Ectodermal cell (in vitro differentiated cells): Measurements from ENCODE around the gene DMD.

Source experiments
- H3K27ac ChIP-seq: 2 replicates; pipeline ENCODE4 v1.7.0; 2013; ENCODE audit warnings: mild to moderate bottlenecking, low read depth, low read length; ENCODE audit not compliant: insufficient read depth, poor library complexity, severe bottlenecking
- H3K27me3 ChIP-seq: 2 replicates; pipeline ENCODE4 v1.7.0; 2013; ENCODE audit warnings: mild to moderate bottlenecking, low read length; ENCODE audit not compliant: insufficient read depth, control insufficient read depth, poor library complexity, severe bottlenecking
- H3K36me3 ChIP-seq: one replicate; pipeline ENCODE4 v1.7.0; 2013; ENCODE audit warnings: low read length; ENCODE audit not compliant: control insufficient read depth, insufficient read depth
- H3K4me1 ChIP-seq: one replicate; pipeline ENCODE4 v1.7.0; 2013; ENCODE audit warnings: low read length; ENCODE audit not compliant: control insufficient read depth, insufficient read depth
- H3K4me3 ChIP-seq: 2 replicates; pipeline ENCODE4 v1.7.0; 2013; ENCODE audit warnings: low read depth, low read length, control low read depth; ENCODE audit not compliant: insufficient read depth
- H3K9me3 ChIP-seq: 2 replicates; pipeline ENCODE4 v1.7.0; 2013; ENCODE audit warnings: mild to moderate bottlenecking, low read length, moderate library complexity; ENCODE audit not compliant: control insufficient read depth
- WGBS, 2 experiments: methylation state at CpG; one replicate each; pipeline ENCODE4 v1.1.7; 2013; ENCODE audit warnings: missing lambda C conversion rate in 2 of 2; 5-methylcytosine and 5-hydroxymethylcytosine counted together

DMD gene

DNA sequence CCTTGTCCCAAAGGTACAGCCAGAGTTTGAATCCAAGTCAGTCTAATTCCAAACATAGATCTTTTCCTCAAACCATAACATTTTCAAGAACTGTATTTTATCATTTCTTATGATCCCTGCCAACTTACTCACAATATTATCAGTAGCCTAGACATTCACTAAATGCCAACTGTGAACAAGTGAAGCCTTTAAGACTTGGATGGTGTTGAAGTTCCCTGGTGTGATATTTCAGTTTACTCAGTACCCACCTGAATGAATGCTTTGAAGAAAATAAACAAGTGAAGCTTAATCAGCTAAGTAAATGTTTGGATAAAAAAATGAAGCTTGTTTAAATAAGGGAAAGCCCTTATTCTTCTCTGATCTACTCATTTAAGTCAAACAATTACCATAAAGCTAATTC is 1028.3 kb downstream of the DMD start:
- H3K27me3 ChIP-seq, result no peaks in the 10 kb centered on the region
- H3K36me3 ChIP-seq, result no peaks in the 10 kb centered on the region
- no peak overlapping the region for H3K27ac ChIP-seq
- H3K9me3 ChIP-seq, result no peaks in the 10 kb centered on the region
- H3K4me1 ChIP-seq, result no peaks in the 10 kb centered on the region
- no peak overlapping the region for H3K4me3 ChIP-seq

DNA sequence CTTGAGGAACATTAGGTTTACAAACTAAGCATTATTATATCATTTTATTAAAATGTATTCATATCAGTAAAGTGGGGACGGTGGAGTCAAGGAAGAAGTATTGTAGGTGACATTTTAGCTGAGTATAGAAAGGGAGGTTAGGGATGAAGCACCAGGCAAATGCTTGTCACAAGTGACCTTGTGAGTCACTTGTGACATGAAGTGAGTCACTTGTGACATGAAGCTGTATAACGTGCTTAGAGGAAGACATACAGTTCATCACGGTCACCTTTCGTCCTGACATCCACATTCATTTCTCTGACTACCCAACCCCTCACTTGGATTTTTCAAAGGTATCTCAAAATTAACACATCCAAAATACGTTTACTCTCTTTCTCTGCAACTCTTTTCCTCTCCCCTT is 1034.8 kb downstream of the DMD start:
- Histone ChIP-seq H3K4me3 (no peak overlapping the region), H3K27me3 (no peaks in the 10 kb centered on the region), H3K4me1 (no peaks in the 10 kb centered on the region), H3K9me3 (no peaks in the 10 kb centered on the region), H3K36me3 (no peaks in the 10 kb centered on the region), H3K27ac (no peak overlapping the region)
- WGBS, 2 experiments, result 91 to 96% methylated on average over 5 of the region's 5 CpGs

- H3K36me3 ChIP-seq, result no peaks in the 10 kb centered on the region
- H3K27me3 ChIP-seq, result no peaks in the 10 kb centered on the region
- H3K4me3 ChIP-seq, result no peak overlapping the region
- H3K27ac ChIP-seq, result no peak overlapping the region
- H3K4me1 ChIP-seq, result no peaks in the 10 kb centered on the region
- WGBS, 2 experiments, result 93 to 100% methylated on average over 2 to 3 of the region's 3 CpGs
- no peaks in the 10 kb centered on the region for H3K9me3 ChIP-seq
These were observed 1040.9 kb downstream of the DMD start for GRCh38 chrX:32170481-32170880.

GRCh38 chrX:32155044-32155638 is 1056.2 kb downstream of the DMD start:
- WGBS, 2 experiments, result 0 to 6% methylated on average over 5 of the region's 5 CpGs
- H3K36me3 ChIP-seq, result no peaks in the 10 kb centered on the region
- no peaks in the 10 kb centered on the region for H3K4me1 ChIP-seq
- H3K27ac ChIP-seq, result peak overlapping the region; percentile 67
- H3K9me3 ChIP-seq, result no peaks in the 10 kb centered on the region
- no peaks in the 10 kb centered on the region for H3K27me3 ChIP-seq
- H3K4me3 ChIP-seq, result peak overlapping the region; percentile 39

- no peaks in the 10 kb centered on the region for H3K27me3 ChIP-seq
- WGBS, 2 experiments, result 90% methylated on average over 1 to 4 of the region's 4 CpGs
- no peak overlapping the region for H3K4me3 ChIP-seq
- no peak overlapping the region for H3K27ac ChIP-seq
- no peaks in the 10 kb centered on the region for H3K36me3 ChIP-seq
- H3K4me1 ChIP-seq, result no peaks in the 10 kb centered on the region
- H3K9me3 ChIP-seq, result no peaks in the 10 kb centered on the region
These were observed 1057.8 kb downstream of the DMD start for GRCh38 chrX:32153585-32153984.

GRCh38 chrX:32150141-32150540 is 1061.2 kb downstream of the DMD start:
- H3K4me1 ChIP-seq, result no peaks in the 10 kb centered on the region
- H3K27ac ChIP-seq, result no peak overlapping the region
- H3K9me3 ChIP-seq, result no peaks in the 10 kb centered on the region
- H3K4me3 ChIP-seq, result no peak overlapping the region
- H3K36me3 ChIP-seq, result no peaks in the 10 kb centered on the region
- H3K27me3 ChIP-seq, result no peaks in the 10 kb centered on the region
- 35 to 54% methylated on average over 4 to 6 of the region's 6 CpGs for WGBS, 2 experiments

DNA sequence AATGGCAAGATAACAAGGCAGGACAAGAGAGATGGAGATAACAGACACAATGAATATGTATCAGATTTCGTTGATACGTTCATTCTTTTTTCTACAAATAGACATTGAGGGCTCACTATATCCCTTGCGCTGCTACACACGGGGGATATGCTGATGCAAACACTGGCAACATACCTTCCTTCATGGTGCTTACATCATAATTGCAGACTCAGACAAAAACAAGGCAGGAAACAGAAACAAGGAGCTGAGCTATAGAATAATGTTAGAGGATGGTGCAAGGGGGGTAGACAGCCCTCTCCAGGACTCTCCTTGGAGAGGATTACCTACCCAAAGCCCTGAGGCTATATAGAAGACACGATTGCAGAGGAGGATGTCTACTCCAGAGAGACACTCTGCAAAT is 1069.5 kb downstream of the DMD start:
- Histone ChIP-seq H3K4me1 (no peaks in the 10 kb centered on the region), H3K9me3 (no peaks in the 10 kb centered on the region), H3K27me3 (no peaks in the 10 kb centered on the region), H3K27ac (no peak overlapping the region), H3K36me3 (no peaks in the 10 kb centered on the region), H3K4me3 (no peak overlapping the region)
- WGBS, 2 experiments, result 85 to 100% methylated on average over 4 to 5 of the region's 5 CpGs

DNA sequence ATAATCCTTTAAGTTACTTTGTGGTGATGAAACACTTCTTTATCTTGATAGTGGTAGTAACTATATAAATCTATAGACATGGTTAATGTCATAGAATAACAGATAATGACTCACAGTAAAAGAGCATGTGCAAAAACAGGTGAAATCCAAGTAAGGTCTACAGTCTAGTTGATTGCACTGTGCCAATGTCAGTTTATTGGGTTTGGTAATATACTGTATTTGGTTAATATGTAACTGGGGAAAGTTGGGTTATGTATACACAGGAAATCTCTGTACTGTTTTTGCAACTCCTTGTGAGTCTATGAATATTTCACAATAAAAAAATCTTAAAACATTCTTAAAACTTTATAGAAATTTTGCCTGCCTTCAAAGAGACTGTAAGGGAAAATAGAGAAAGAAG is 1071.9 kb downstream of the DMD start:
- H3K36me3 ChIP-seq, result no peaks in the 10 kb centered on the region
- no peaks in the 10 kb centered on the region for H3K9me3 ChIP-seq
- H3K4me1 ChIP-seq, result no peaks in the 10 kb centered on the region
- H3K4me3 ChIP-seq, result no peak overlapping the region
- no peaks in the 10 kb centered on the region for H3K27me3 ChIP-seq
- H3K27ac ChIP-seq, result no peak overlapping the region

GRCh38 chrX:32137525-32137924 is 1073.8 kb downstream of the DMD start:
- Histone ChIP-seq H3K4me1 (no peaks in the 10 kb centered on the region), H3K9me3 (no peaks in the 10 kb centered on the region), H3K36me3 (no peaks in the 10 kb centered on the region), H3K27me3 (no peaks in the 10 kb centered on the region), H3K4me3 (no peak overlapping the region), H3K27ac (no peak overlapping the region)
- 69 to 73% methylated on average over 2 of the region's 2 CpGs for WGBS, 2 experiments

DNA sequence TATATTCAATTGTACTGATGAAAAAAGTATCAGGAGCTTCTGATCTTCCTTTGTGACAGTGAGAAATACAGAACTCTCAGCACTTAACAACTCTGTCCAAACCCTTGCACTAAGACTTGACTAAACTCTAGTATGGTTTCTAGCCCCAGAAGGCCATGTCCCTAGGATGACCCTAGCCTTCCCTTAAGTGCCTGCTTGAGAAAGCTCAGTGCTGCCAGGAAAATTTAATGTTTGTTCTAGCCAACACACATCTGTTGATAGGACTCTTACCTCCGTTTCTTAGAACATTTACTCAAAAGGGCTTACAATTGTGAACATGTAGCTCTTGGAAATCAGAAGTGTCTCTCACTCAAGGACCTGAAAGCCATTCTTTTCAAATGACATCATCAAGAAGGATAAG is 1084.4 kb downstream of the DMD start:
- Histone ChIP-seq H3K36me3 (no peaks in the 10 kb centered on the region), H3K27ac (no peak overlapping the region), H3K9me3 (no peaks in the 10 kb centered on the region), H3K4me1 (no peaks in the 10 kb centered on the region), H3K27me3 (no peaks in the 10 kb centered on the region), H3K4me3 (no peak overlapping the region)
- 78 to 79% methylated on average over 1 of the region's 1 CpG for WGBS, 2 experiments

DNA sequence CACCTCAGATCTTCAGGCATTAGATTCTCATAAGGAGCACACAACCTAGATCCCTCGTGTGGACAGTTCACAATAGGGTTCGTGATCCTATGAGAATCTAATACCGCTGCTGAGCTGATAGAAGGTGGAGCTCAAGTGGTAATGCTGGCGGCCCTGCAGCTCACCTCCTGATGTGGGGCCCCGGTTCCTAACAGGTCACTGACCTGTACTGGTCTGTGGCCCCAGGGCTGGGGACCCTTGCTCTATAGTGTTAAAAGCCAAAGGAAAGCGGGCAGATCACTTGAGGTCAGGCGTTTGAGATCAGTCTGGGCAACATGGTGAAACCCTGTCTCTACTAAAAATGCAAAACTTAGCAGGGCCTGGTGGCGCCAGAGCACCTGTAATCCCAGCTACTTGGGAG is 1092.5 kb downstream of the DMD start:
- 78 to 82% methylated on average over 8 of the region's 8 CpGs for WGBS, 2 experiments
- H3K27me3 ChIP-seq, result no peaks in the 10 kb centered on the region
- no peaks in the 10 kb centered on the region for H3K36me3 ChIP-seq
- H3K4me1 ChIP-seq, result no peaks in the 10 kb centered on the region
- H3K9me3 ChIP-seq, result no peaks in the 10 kb centered on the region
- H3K4me3 ChIP-seq, result no peak overlapping the region
- no peak overlapping the region for H3K27ac ChIP-seq
